ENCODE measurements around the gene HTT.

The HTT gene

GRCh38 chr4:3290889-3291321 lies 216.4 kb downstream of the HTT start:
- no peaks in the 10 kb centered on the region for H3K9me3 ChIP-seq (ENCODE audit: control insufficient read depth, low read length)
- no peak overlapping the region for H3K4me3 ChIP-seq (ENCODE audit: low read depth, low read length)
- H3K4me1 ChIP-seq, result no peaks in the 10 kb centered on the region
- H3K27ac ChIP-seq, result no peak overlapping the region
- TF ChIP-seq, protein P1, sequence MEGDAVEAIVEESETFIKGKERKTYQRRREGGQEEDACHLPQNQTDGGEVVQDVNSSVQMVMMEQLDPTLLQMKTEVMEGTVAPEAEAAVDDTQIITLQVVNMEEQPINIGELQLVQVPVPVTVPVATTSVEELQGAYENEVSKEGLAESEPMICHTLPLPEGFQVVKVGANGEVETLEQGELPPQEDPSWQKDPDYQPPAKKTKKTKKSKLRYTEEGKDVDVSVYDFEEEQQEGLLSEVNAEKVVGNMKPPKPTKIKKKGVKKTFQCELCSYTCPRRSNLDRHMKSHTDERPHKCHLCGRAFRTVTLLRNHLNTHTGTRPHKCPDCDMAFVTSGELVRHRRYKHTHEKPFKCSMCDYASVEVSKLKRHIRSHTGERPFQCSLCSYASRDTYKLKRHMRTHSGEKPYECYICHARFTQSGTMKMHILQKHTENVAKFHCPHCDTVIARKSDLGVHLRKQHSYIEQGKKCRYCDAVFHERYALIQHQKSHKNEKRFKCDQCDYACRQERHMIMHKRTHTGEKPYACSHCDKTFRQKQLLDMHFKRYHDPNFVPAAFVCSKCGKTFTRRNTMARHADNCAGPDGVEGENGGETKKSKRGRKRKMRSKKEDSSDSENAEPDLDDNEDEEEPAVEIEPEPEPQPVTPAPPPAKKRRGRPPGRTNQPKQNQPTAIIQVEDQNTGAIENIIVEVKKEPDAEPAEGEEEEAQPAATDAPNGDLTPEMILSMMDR (IDR thresholded peaks at IDR 0.05), result no peak
- H3K36me3 ChIP-seq (ENCODE audit: control insufficient read depth, insufficient read depth, low read length), result no peaks in the 10 kb centered on the region
- H3K9ac ChIP-seq, result no peak overlapping the region
- H2AFZ ChIP-seq, result no peak overlapping the region
- peak overlapping the region; percentile 94 for H3K4me2 ChIP-seq (ENCODE audit: low read length)
- no peaks in the 10 kb centered on the region for H3K27me3 ChIP-seq (ENCODE audit: control insufficient read depth, insufficient read depth, low read length)
- H3K79me2 ChIP-seq, result no peaks in the 10 kb centered on the region

DNA sequence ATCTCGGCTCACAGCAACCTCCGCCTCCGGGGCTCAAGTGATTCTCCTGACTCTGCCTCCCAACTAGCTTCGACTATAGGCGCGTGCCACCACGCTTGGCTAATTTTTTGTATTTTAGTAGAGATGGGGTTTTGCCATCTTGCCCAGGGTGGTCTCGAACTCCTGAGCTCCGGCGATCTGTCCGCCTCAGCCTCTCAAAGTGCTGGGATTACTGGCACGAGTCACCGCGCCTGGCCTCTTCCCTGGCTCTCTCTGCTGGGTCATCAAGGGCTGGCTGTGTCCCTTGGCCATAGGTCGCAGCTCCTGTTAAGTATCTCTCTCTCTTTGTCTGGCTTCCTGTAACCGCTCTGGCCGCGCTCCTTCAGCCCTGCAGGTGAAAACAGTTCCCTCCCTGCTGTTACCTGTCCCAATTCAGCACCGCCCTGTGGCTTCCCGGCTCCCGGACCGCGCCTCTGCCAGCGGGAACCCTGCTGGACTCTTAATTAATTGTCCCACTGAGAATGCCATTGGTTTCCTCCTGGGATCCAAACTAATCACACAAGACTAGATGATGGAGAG lies 217.0 kb downstream of the HTT start:
- Histone ChIP-seq H3K79me2 (no peaks in the 10 kb centered on the region), H3K4me2 (ENCODE audit: low read length) (peak overlapping the region; percentile 94), H3K4me1 (no peaks in the 10 kb centered on the region), H3K27ac (peak overlapping the region; percentile 86), H3K27me3 (ENCODE audit: control insufficient read depth, insufficient read depth, low read length) (no peaks in the 10 kb centered on the region), H2AFZ (peak overlapping the region; percentile 87), H3K36me3 (ENCODE audit: control insufficient read depth, insufficient read depth, low read length) (no peaks in the 10 kb centered on the region), H3K9ac (no peak overlapping the region), H3K9me3 (ENCODE audit: control insufficient read depth, low read length) (no peaks in the 10 kb centered on the region), H3K4me3 (ENCODE audit: low read depth, low read length) (peak overlapping the region; percentile 83)
- TF ChIP-seq, protein P1 (IDR thresholded peaks at IDR 0.05), result no peak

- Histone ChIP-seq H3K4me1 (no peaks in the 10 kb centered on the region), H3K4me2 (ENCODE audit: low read length) (peak overlapping the region; percentile 94), H3K9me3 (ENCODE audit: control insufficient read depth, low read length) (no peaks in the 10 kb centered on the region), H3K27me3 (ENCODE audit: control insufficient read depth, insufficient read depth, low read length) (no peaks in the 10 kb centered on the region), H3K27ac (peak overlapping the region; percentile 86), H2AFZ (peak overlapping the region; percentile 87), H3K79me2 (no peaks in the 10 kb centered on the region), H3K36me3 (ENCODE audit: control insufficient read depth, insufficient read depth, low read length) (no peaks in the 10 kb centered on the region), H3K9ac (peak overlapping the region; percentile 6), H3K4me3 (ENCODE audit: low read depth, low read length) (peak overlapping the region; percentile 83)
- TF ChIP-seq, protein P1 (IDR thresholded peaks at IDR 0.05), result no peak
Observed at GRCh38 chr4:3291969-3292570, 217.6 kb downstream of the HTT start.

GRCh38 chr4:3292571-3293400 lies 218.3 kb downstream of the HTT start, which contains the start of gene RGS12:
TSS of gene RGS12 (plus strand) at chr4:3293021. CDS start at chr4:3316171, 23,150 bp downstream.
- Histone ChIP-seq H3K9me3 (ENCODE audit: control insufficient read depth, low read length) (no peaks in the 10 kb centered on the region), H3K79me2 (no peaks in the 10 kb centered on the region), H3K27me3 (ENCODE audit: control insufficient read depth, insufficient read depth, low read length) (no peaks in the 10 kb centered on the region), H2AFZ (peak within 1 kb of the TSS; percentile 87), H3K4me3 (ENCODE audit: low read depth, low read length) (peak within 1 kb of the TSS; percentile 83), H3K9ac (peak within 1 kb of the TSS; percentile 6), H3K4me1 (no peaks in the 10 kb centered on the region), H3K4me2 (ENCODE audit: low read length) (peak within 1 kb of the TSS; percentile 94), H3K36me3 (ENCODE audit: control insufficient read depth, insufficient read depth, low read length) (no peaks in the 10 kb centered on the region), H3K27ac (peak within 1 kb of the TSS; percentile 86)
- TF ChIP-seq, protein P1 (IDR thresholded peaks at IDR 0.05), result no peak
